Activated B cell treated with CpG ODN at 0.5 μM for 24 hours (primary cell): ENCODE measurements around the gene GFOD2. TPM values are rescaled to one million over a fixed set of nuclear protein-coding genes. Genes with fewer than 3 reads are reported as not detected.
"Not testable (repeated sequence)": the region's sequence is repeated elsewhere in the genome, so short reads cannot be mapped to it uniquely, and the experiment has no call there.

Experiments
- ATAC-seq: fragments of 200-7000 bp; cut with Tn5 transposase; one replicate; pipeline ENCODE4 v1.10.0; 2021; ENCODE audit warnings: low read depth, mild to moderate bottlenecking, moderate library complexity
- CTCF ChIA-PET: fragments of 350-600 bp; sonication (Branson Sonifier 250); formaldehyde crosslinking; loops from one replicate; lab custom pipeline; 2021; ENCODE audit warnings: antibody characterized with exemption; lab: Charles Lee
- POLR2A ChIA-PET: fragments of 350-600 bp; sonication (Branson Sonifier 250); formaldehyde crosslinking; loops from one replicate; lab custom pipeline; 2021; ENCODE audit warnings: antibody characterized with exemption; lab: Charles Lee
- DNase-seq: peaks from one replicate; pipeline ENCODE4 v3.0.0; 2022
- H3K27ac Mint-ChIP-seq: one replicate; pipeline ENCODE4 v1.8.0; 2020; ENCODE audit warnings: mixed read lengths
- H3K27me3 Mint-ChIP-seq: one replicate; pipeline ENCODE4 v1.8.0; 2021; ENCODE audit warnings: mixed read lengths
- H3K36me3 Mint-ChIP-seq: one replicate; pipeline ENCODE4 v1.8.0; 2021; ENCODE audit warnings: low read depth, mixed read lengths
- H3K4me1 Mint-ChIP-seq: one replicate; pipeline ENCODE4 v1.8.0; 2021; ENCODE audit warnings: mixed read lengths
- H3K4me3 Mint-ChIP-seq: one replicate; pipeline ENCODE4 v1.8.0; 2020; ENCODE audit warnings: mild to moderate bottlenecking, mixed read lengths
- H3K9me3 Mint-ChIP-seq: one replicate; pipeline ENCODE4 v1.8.0; 2020; ENCODE audit warnings: mixed read lengths
- intact Hi-C: fragments of 100-400 bp; cut with micrococcal nuclease; formaldehyde crosslinking; loops from one replicate; pipeline ENCODE4 v1.15.1; 2024
- total RNA-seq: library from RNA; stranded (reverse); gene quantifications from 2 replicates; pipeline ENCODE4 v1.2.3, GENCODE V29; 2022
- TF ChIP-seq, protein P1 (sequence below): fragments of 200-600 bp; IDR thresholded peaks from one replicate; pipeline ENCODE4 v1.8.0; 2022; ENCODE audit warnings: antibody characterized with exemption, mild to moderate bottlenecking

GFOD2 gene
- total RNA-seq, 1 donor from 2014 or later: 12.6 TPM

DNA sequence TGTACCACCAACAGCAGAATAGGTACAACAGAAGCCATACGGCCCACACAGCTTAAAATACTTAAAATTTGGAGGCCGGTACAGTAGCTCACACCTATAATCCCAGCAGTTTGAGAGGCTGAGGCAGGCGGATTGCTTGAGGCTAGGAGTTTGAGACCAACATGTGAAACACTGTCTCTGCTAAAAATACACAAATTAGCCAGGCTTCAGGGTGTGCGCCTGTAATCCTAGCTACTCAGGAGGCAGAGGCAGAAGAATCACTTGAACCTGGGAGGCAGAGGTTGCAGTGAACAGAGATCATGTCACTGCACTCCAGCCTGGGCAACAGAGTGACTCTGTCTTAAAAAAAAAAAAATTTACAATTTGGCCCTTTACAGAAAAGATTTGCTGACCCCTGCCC is 17.0 kb downstream of the GFOD2 start:
- DNase-seq (no peak), ATAC-seq (no peak)
- H3K4me1 Mint-ChIP-seq: no peaks in the 10 kb centered on the region
- H3K9me3 Mint-ChIP-seq: no peaks in the 10 kb centered on the region
- H3K36me3 Mint-ChIP-seq: peaks cover 9% of the 10 kb centered on the region
- no peak overlapping the region for H3K4me3 Mint-ChIP-seq
- H3K27me3 Mint-ChIP-seq: no peaks in the 10 kb centered on the region
- no peak overlapping the region for H3K27ac Mint-ChIP-seq
- ChIA-PET POLR2A (no interaction called here), CTCF (no interaction called here)
- intact Hi-C loops: no loop called here
- TF ChIP-seq, protein P1, sequence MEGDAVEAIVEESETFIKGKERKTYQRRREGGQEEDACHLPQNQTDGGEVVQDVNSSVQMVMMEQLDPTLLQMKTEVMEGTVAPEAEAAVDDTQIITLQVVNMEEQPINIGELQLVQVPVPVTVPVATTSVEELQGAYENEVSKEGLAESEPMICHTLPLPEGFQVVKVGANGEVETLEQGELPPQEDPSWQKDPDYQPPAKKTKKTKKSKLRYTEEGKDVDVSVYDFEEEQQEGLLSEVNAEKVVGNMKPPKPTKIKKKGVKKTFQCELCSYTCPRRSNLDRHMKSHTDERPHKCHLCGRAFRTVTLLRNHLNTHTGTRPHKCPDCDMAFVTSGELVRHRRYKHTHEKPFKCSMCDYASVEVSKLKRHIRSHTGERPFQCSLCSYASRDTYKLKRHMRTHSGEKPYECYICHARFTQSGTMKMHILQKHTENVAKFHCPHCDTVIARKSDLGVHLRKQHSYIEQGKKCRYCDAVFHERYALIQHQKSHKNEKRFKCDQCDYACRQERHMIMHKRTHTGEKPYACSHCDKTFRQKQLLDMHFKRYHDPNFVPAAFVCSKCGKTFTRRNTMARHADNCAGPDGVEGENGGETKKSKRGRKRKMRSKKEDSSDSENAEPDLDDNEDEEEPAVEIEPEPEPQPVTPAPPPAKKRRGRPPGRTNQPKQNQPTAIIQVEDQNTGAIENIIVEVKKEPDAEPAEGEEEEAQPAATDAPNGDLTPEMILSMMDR: no peak

DNA sequence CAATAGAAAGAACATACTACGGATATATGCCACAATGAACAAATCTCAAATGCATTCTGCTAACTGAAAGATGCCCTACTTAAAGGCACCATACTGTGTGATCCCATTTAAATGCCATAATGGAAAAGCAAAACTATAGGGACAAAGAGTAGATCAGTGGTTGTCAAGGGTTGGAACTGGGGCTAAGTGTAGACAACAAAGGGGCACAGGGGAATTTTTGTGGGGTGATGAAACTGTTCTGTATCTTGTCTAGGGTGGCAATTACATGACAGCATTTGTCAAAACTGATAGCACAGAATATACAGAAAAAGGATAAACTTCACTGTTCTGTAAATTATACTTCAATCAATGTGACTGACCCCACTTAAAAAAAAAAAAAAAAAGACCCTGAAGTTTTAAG is 17.7 kb downstream of the GFOD2 start:
- ATAC-seq (no peak), DNase-seq (no peak)
- Mint-ChIP-seq H3K4me1 (no peaks in the 10 kb centered on the region), H3K27ac (no peak overlapping the region), H3K9me3 (no peaks in the 10 kb centered on the region), H3K4me3 (no peak overlapping the region), H3K36me3 (peaks cover 12% of the 10 kb centered on the region), H3K27me3 (no peaks in the 10 kb centered on the region)
- TF ChIP-seq, protein P1: no peak
- intact Hi-C loops: no loop called here
- ChIA-PET POLR2A (no interaction called here), CTCF (no interaction called here)

DNA sequence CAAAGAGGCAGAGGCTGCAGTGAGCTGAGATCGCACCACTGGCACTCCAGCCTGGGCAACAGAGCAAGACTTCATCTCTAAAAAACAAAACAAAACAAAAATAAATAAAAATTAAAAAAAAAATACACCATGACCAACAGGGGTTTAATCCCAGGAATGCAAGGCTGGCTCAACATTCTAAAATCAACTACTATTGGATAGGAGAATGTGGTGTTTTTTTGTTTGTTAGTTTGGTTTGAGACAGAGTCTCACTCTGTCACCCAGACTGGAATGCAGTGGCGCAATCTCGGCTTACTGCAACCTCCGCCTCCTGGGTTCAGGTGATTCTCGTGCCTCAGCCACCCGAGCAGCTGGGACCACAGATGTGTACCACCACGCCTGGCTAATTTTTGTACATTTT is 19.9 kb downstream of the GFOD2 start:
- Mint-ChIP-seq H3K4me3 (no peak overlapping the region), H3K27ac (no peak overlapping the region), H3K9me3 (no peaks in the 10 kb centered on the region), H3K36me3 (peaks cover 12% of the 10 kb centered on the region), H3K4me1 (no peaks in the 10 kb centered on the region), H3K27me3 (no peaks in the 10 kb centered on the region)
- ATAC-seq (no peak), DNase-seq (no peak)
- intact Hi-C loops: no loop called here
- POLR2A ChIA-PET: no interaction called here
- TF ChIP-seq, protein P1: no peak
- CTCF ChIA-PET: no interaction called here

DNA sequence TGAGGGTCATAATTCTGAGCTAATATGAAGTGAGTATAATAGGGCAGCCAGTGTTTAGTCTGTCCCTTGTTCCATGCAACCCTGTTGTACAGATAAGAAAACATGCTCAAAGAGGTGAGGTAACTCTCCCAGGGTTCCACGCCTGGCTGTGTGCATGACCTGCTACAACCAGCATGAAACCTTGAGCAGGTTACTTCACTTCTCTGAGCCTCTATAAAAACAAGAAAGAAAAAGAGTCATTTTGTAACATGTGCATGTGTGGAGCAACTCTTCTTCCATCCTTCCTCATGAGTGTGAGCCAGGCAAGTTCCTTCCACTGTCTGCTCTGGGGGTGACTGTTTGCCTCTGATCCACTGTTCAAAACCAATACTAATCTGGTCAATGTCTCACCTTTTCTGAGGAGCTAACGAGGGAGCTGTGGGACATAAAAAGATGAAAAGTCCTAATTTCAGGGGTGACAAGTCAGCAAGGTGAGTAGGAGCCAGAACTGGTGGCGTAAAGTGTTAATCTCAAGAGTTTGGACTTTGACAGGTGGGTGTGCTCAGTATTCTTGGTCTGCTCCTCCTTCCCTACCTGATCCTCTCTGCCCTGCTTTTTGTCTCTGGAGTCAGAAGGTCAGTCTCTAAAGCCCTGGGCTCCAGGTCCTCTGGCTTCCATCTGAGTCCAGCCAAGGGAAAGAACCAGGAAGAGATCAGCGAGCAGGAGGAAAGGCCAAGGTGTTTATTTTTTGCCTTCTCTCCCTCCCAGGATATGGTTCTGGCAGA is 21.5 kb downstream of the GFOD2 start:
- Mint-ChIP-seq H3K27me3 (no peaks in the 10 kb centered on the region), H3K4me1 (peaks cover 9% of the 10 kb centered on the region), H3K36me3 (peaks cover 12% of the 10 kb centered on the region), H3K9me3 (no peaks in the 10 kb centered on the region), H3K27ac (no peak overlapping the region), H3K4me3 (no peak overlapping the region)
- intact Hi-C loops: no loop called here
- TF ChIP-seq, protein P1: no peak
- DNase-seq (no peak), ATAC-seq (no peak)
- ChIA-PET CTCF (no interaction called here), POLR2A (no interaction called here)

DNA sequence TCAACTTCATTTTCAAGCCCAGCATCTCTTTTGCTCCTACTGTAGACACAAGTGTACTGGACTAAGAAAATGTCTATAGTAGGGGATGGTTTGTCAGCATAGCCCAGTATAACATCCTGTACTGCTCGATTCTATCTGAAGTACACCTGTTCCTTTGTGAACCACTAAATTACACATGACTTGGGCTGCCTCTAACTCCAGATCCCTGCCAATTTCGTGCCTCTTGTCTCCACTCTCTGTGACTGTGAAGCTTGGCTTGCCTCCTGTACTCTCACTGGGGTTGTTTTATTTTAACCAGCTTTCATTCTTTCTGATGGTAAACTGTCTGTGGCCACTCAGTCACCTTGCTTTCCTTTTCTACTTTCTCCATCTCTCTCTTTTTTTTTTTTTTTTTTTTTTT is 24.5 kb downstream of the GFOD2 start:
- Mint-ChIP-seq H3K36me3 (peaks cover 14% of the 10 kb centered on the region), H3K27ac (no peak overlapping the region), H3K27me3 (no peaks in the 10 kb centered on the region), H3K4me3 (no peak overlapping the region), H3K9me3 (no peaks in the 10 kb centered on the region), H3K4me1 (peaks cover 20% of the 10 kb centered on the region)
- ChIA-PET CTCF (no interaction called here), POLR2A (interaction anchor here (0.9 kb wide), 1 partner anchor 24 kb away, joined by 13 read pairs; the partner anchor contains the start of gene GFOD2)
- intact Hi-C loops: no loop called here
- TF ChIP-seq, protein P1: no peak
- DNase-seq: no peak
- ATAC-seq: no peak

- H3K4me3 Mint-ChIP-seq, DNase-seq, H3K9me3 Mint-ChIP-seq, intact Hi-C loops, CTCF ChIA-PET, H3K27me3 Mint-ChIP-seq, POLR2A ChIA-PET, H3K27ac Mint-ChIP-seq, ATAC-seq: not testable (repeated sequence)
- Mint-ChIP-seq H3K4me1 (peaks cover 20% of the 10 kb centered on the region), H3K36me3 (peaks cover 14% of the 10 kb centered on the region)
Observed at GRCh38 chr16:67693517-67694285, 25.4 kb downstream of the GFOD2 start.
